ENCODE results near the gene KATNA1. TPM values are rescaled to one million over a fixed set of nuclear protein-coding genes. Genes with fewer than 3 reads are reported as not detected.
A peak's percentile ranks its signal among the peaks of the same experiment; 100 is the strongest.

Gene KATNA1
- total RNA-seq = 14.3 and 16.5 TPM in 2 replicates
- long read RNA-seq, transcript KATNA1-203 (11 exons, 1,984 nt) = major isoform, 90 of 110 reads
- long read RNA-seq, partial matches to known transcripts = 1 of 110 reads
- long read RNA-seq, other reads (novel, unspliced or antisense) = 18 of 110 reads

DNA sequence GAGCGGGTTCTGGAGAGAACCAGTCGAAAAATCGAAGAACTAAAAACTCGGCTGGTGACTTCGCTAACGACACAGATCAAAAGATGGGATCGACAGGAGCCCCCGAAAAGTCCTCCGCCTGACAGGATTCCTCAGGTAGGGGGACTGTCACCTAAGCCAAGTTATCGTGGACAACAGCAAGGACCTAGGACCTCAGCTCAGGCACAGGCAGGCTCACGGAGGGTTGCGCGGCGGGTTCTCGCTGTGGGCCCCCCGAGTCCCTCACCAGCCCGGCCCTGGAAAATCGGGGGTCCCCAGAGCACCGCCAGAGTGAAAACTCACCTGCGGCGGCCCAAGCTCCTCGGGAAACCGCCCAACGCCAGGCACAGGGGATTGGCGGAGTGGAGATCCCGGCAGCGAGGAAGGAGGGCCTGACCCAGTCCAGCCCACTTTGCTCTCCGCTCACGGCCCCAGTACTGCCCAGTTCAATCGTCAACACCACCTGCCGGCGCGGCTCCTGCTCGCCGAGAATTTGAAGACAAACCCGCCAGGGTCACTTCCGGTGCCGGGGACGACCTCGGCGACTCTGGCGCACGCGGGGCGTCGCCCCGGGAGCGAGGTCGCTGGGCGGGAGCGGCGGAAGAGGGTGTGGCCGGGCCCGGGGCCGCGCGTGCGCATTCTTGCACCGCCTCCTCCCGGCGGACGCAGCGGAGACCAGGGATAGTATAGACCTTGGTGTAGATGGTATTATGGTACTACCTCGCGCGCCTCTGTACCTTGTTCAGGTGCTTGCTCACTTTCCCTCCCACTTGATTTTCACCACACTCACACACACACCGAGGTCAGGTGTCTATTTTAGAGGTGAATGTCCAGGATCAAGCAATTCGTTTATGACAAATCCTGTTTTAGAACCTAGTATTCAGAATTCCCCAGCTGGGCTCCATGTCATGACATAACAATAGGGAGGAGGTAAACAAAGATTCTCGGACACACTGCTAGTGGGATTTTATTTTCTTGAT lies at the start of gene KATNA1:
TSS of gene KATNA1 (minus strand) at position 567 of the 998 bp plus-strand sequence. CDS start 10,167 bp downstream, outside the sequence.
- H3K4me3 Mint-ChIP-seq (ENCODE audit: low read depth) = peak within 1 kb of the TSS; percentile 91
- no peaks in the 10 kb centered on the region for H3K27me3 Mint-ChIP-seq
- H3K9me3 Mint-ChIP-seq (ENCODE audit: low read depth) = no peaks in the 10 kb centered on the region
- DNase-seq (ENCODE audit: low spot score, unreplicated experiment) = peak; percentile 83
- H3K27ac Mint-ChIP-seq = peak within 1 kb of the TSS; percentile 92
- H3K36me3 Mint-ChIP-seq (ENCODE audit: insufficient read depth) = no peaks in the 10 kb centered on the region
- TF ChIP-seq, protein P1, sequence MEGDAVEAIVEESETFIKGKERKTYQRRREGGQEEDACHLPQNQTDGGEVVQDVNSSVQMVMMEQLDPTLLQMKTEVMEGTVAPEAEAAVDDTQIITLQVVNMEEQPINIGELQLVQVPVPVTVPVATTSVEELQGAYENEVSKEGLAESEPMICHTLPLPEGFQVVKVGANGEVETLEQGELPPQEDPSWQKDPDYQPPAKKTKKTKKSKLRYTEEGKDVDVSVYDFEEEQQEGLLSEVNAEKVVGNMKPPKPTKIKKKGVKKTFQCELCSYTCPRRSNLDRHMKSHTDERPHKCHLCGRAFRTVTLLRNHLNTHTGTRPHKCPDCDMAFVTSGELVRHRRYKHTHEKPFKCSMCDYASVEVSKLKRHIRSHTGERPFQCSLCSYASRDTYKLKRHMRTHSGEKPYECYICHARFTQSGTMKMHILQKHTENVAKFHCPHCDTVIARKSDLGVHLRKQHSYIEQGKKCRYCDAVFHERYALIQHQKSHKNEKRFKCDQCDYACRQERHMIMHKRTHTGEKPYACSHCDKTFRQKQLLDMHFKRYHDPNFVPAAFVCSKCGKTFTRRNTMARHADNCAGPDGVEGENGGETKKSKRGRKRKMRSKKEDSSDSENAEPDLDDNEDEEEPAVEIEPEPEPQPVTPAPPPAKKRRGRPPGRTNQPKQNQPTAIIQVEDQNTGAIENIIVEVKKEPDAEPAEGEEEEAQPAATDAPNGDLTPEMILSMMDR (IDR thresholded peaks at IDR 0.05; ENCODE audit: unreplicated experiment) = peak; percentile 11
- H3K4me1 Mint-ChIP-seq (ENCODE audit: low read depth) = peaks cover 11% of the 10 kb centered on the region

DNA sequence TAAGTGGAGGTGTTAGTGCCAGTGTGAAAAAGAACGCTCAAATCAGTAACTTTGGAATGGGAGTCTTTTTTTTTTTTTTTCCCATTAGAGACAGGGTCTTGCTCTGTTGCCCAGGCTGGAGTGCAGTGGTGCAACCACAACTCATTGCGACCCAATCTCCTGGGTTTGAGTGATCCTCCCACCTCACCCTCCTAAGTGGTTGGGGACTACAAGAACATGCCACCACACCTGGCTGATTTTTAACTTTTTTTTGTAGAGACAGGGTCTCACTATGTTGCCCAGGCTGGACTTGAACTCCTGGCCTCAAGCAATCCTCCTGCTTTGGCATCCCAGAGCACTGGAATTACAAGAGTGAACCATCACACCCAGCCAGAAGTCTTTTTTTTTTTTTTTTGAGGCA lies 49.7 kb upstream of the KATNA1 start:
- no peak overlapping the region for H3K27ac Mint-ChIP-seq
- DNase-seq (ENCODE audit: low spot score, unreplicated experiment) = no peak
- TF ChIP-seq, protein P1 (IDR thresholded peaks at IDR 0.05; ENCODE audit: unreplicated experiment) = no peak
- no peak overlapping the region for H3K4me3 Mint-ChIP-seq (ENCODE audit: low read depth)
- H3K4me1 Mint-ChIP-seq (ENCODE audit: low read depth) = no peaks in the 10 kb centered on the region
- no peaks in the 10 kb centered on the region for H3K9me3 Mint-ChIP-seq (ENCODE audit: low read depth)
- peaks cover 4% of the 10 kb centered on the region for H3K36me3 Mint-ChIP-seq (ENCODE audit: insufficient read depth)
- H3K27me3 Mint-ChIP-seq = no peaks in the 10 kb centered on the region

DNA sequence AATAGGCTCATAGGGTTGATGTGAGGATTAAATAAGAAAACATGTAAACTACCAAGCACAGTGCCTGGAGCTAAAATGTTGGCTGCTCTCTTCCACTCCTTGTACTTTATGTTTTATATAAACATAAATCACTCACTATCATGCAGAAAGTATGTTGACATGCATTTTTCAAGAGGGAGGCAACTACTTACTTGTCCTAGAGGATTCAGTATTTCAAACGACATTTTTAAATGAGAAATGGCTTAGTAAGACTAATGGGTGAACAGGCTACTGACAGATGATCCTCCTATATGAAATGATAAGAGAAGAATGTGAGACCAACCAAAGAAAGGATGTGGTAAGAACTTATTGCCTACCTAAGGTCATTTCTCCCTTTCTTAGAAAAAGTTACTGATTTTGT lies 48.4 kb upstream of the KATNA1 start:
- TF ChIP-seq, protein P1 (IDR thresholded peaks at IDR 0.05; ENCODE audit: unreplicated experiment) = no peak
- peaks cover 4% of the 10 kb centered on the region for H3K36me3 Mint-ChIP-seq (ENCODE audit: insufficient read depth)
- no peak overlapping the region for H3K4me3 Mint-ChIP-seq (ENCODE audit: low read depth)
- H3K27ac Mint-ChIP-seq = no peak overlapping the region
- no peaks in the 10 kb centered on the region for H3K27me3 Mint-ChIP-seq
- no peaks in the 10 kb centered on the region for H3K9me3 Mint-ChIP-seq (ENCODE audit: low read depth)
- H3K4me1 Mint-ChIP-seq (ENCODE audit: low read depth) = no peaks in the 10 kb centered on the region
- no peak for DNase-seq (ENCODE audit: low spot score, unreplicated experiment)

DNA sequence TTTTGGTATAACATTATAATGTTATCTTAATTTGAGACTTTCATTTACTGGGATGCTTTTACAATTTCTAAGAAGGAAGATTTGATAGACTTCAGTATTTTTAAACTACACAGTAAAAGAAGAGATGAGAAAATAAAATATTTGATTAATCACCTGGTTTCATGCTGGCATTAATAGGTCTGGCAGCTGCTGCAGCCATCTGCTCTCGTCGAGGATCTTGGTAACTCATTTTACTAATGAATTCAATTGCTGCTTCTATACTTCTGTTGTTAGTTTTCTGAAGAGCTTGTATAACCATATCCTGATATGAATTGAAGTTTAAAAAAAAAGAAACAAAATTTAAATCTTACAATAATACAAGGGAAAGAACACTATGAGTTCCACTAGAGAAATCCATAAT lies 46.4 kb upstream of the KATNA1 start:
- Mint-ChIP-seq H3K36me3 (ENCODE audit: insufficient read depth) (peaks cover 8% of the 10 kb centered on the region), H3K27me3 (no peaks in the 10 kb centered on the region), H3K4me1 (ENCODE audit: low read depth) (no peaks in the 10 kb centered on the region), H3K9me3 (ENCODE audit: low read depth) (no peaks in the 10 kb centered on the region), H3K4me3 (ENCODE audit: low read depth) (no peak overlapping the region), H3K27ac (no peak overlapping the region)
- TF ChIP-seq, protein P1 (IDR thresholded peaks at IDR 0.05; ENCODE audit: unreplicated experiment) = no peak
- DNase-seq (ENCODE audit: low spot score, unreplicated experiment) = no peak

DNA sequence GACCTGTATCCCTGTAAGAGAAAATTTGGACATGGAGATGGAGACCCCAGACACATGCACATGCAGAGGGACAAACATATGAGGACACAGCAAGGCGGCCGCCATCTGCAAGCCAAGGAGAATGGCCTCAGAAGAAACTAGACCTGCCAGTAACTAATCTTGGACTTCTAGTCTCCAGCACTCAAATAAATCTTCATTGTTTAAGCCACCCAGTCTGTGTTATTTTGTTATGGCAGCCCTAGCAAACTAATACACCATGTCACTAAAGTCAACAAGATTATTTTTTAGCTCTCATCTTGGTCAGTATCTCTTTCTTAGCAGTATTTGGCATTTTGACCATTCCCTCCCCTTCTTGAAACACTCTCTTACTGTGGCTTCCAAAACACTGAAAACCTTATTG lies 42.7 kb upstream of the KATNA1 start:
- no peak for DNase-seq (ENCODE audit: low spot score, unreplicated experiment)
- Mint-ChIP-seq H3K27ac (peak overlapping the region; percentile 54), H3K27me3 (no peaks in the 10 kb centered on the region), H3K4me1 (ENCODE audit: low read depth) (peaks cover 1% of the 10 kb centered on the region), H3K4me3 (ENCODE audit: low read depth) (no peak overlapping the region), H3K36me3 (ENCODE audit: insufficient read depth) (peaks cover 18% of the 10 kb centered on the region), H3K9me3 (ENCODE audit: low read depth) (no peaks in the 10 kb centered on the region)
- TF ChIP-seq, protein P1 (IDR thresholded peaks at IDR 0.05; ENCODE audit: unreplicated experiment) = no peak

All from progenitor cell of endocrine pancreas (in vitro differentiated cells).